Measurements from ENCODE around the gene GZF1.
"Not testable (repeated sequence)": the region's sequence is repeated elsewhere in the genome, so short reads cannot be mapped to it uniquely, and the experiment has no call there.

GZF1 gene

DNA sequence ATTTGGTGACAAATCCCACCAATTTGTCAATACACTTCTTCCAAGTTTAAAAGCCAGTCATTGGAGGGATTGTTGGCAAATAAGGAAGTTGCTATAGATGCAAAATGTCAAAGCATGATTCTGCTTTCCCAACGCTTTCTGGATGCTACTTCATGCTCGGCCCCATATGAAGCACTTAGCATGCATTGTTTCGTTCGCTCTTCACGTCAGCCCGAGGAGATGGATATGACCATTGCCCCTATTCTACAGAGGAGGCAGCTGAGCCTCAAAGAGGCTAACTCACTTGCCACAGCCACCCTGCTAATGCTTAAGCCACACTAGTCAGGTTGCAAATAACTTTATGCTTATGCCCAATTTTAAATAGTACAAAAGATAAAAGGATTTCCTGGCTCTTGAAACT, 14.2 kb upstream of the GZF1 start:
- no peak for DNase-seq

DNA sequence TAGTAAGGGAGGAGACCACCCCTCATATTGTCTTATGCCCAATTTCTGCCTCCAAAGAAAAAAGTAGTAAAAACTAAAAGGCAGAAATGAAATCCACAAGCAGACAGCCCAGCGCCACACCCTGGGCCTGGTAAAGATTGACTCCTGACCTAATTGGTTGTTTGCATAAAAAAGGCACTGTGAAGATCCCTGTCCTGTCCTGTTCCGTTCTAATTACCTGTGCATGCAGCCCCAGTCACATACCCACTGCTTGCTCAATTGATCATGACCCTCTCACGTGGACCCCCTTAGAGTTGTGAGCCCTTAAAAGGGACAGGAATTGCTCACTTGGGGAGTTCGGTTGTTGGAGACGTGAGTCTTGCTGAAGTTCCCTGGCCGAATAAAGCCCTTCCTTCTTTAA, 13.5 kb upstream of the GZF1 start:
- DNase-seq = not testable (repeated sequence)

DNA sequence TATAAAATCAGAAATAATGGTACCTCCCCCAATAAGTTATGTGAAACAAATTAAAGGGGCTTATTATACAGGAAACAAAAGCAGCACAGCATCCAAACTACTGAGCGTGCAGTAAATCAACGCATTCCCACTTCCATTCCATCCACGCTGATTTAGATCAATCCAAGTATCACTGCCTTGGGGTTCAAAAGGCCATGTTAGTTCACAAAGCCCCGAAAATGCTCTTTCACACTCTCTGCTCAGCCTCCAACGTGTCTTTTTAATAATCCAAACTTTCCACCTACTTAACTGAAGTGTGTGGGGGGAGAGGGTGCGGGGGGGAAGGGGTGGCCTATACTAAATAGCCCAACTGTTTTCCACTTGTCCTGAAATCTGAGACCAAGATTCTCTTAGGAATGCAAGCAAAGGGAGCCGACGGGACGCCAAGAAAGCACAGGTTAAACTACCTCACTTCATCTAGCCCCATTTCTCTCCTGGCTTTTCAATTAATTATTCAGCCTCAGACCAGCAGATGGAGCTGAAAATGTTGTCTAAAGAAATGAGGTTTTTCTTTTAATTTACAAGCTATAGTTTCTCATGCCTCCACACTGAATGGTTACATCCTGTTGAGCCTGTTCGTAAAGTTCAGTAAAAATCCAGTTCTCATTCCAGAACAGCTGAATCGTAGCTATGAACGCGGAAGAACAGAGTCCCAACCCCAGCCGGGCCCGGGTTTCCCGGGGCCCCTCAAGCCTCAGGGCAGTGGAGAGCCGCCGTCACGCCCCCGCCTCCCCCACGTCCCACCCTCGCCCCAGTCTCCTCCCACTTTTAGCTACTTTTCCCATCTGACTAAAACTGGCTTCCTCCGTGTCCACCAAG, 12.4 kb upstream of the GZF1 start:
- DNase-seq = peak; percentile 29 to 83

DNA sequence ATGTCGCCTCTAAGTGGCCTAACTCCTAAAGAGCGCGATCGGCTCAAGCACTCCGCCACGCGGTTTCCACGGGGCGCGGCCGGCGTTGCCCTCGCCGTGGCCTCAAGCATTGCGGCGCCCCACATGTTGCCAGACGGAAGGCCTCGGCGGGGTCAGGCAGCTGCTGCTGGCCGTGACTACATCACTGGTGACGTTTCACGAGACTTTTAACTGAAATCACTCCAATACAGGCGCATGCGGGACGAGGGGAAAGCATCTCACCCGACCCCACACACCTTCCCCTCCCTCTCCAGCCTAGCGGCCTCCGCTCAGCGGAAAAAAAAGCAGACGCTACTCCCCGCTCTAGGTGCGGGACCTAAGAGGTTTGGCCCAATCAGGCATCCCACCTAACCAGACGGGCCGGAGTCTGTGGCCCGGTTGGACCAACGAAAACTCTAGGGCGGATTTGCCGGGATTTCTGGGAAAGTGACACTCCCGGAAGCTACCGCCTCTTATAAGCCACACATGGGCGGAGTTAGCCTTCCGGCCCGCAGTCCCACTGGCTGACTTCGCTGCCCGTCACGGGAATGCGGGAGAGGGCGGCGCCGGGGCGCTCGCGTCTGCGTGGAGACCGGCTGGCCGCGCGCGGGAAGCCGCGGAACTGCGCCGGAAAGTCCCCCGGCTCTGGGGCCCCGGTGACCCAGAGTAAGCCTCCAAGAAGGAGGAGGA, 11.6 kb upstream of the GZF1 start, which contains the start of gene NXT1:
NXT1 (plus strand) TSS at position 596 of the 708 bp plus-strand sequence. CDS start 3,251 bp downstream, outside the sequence.
- peak; percentile 98 to 100 for DNase-seq

DNA sequence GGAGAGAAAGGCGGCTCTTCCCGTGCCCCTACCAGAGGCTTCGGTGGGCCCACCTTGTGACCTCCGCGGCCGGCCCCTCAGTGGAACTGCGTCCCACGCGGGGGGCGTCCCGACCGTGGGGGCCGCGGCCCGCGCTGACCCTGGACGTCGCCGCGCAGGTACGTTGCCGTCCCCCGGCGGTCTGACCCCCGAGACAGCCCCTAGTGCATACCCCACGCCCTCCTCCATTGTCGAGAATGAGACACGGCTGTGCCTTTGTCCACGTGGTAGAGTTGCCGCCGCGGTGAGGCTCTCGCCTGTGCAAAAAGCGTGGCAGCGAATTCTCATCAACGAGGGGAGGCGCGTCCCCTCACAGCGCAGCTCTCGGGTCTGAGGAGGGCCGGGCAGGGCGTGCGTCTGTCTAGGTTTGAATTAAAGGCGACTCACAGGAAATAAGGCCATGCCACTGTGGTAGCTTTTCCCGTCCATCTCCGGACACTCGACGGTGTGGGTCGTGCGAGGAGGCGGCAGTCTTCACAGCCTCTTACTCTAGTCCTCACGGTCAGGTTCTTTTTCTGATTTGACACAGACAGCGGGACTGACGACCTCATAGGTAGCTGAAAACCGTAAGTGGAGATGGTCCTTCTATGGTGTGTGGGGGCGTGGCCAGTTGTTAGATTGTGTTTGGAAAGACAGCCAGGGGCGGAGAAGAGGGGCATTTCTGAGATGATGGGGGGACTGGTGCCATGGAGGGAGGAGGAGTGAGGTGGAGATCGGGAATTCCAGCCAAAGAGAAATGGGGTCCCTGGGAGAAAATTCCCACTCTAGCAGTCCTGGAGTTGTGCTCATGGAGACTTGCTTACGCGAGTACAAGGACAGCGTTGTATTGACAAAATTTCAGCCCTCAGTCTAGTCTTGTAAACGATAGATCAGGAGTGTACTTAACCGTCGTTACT, 10.8 kb upstream of the GZF1 start:
- DNase-seq = peak in 1 of 2 experiments; percentile 58

DNA sequence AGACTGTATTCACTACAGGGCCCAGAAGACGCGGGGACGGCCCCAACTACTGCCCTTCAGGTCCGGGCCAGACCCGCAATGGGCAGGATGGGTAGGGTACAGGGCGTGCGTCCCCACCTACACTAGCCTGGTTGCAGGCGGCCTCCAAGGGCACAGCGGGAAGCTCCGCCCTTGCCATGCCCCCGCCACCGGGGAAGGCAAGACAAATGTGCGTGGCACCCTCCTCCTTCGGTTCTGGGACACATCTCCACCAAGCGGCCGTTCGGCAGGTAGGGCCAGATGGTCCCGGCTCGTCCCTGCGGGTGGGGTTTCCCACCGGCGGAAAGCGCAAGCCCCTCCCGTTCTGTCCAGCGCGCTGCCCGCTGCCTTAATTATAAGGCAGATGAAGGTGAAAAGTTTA, 5.8 kb upstream of the GZF1 start:
- peak; percentile 23 to 84 for DNase-seq

DNA sequence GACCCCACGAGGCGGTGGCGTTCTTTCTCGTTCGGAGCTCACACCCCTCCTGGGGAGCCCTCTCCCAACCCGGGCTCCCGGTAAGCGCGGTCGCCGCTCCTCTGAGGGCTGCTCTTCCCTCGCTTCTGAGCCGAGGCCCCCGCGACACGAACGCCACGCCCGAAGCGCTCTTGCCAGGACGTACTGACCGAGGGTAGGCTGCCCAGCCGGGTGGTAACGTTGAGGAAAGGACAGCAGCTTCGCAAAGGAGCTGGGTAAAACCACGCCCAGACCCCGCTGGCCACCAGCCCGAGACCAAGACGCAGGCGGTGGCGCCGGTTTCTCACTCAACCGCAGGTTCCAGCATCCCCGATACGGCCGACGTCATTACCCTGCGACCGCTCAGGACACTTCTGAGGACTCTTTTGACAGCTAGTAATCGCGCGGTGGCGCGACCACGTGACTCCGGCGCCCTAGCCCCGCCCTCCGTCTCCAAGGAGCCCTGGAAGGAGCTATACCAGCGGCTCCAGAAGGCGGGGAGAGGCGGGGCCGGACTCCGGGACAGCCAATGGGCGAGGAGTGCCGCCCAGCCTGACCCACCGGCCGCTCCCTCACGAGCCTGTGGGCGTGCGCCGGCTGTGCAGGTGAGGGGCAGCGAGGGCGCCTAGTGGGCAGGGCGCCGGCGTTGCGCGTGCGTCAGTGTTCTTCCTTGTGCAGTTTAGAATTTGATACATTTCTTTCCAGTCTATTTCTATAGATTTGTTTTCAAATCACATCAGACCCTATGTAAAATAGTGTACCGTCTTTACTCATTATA, 4.0 kb upstream of the GZF1 start:
- peak; percentile 99 to 100 for DNase-seq

DNA sequence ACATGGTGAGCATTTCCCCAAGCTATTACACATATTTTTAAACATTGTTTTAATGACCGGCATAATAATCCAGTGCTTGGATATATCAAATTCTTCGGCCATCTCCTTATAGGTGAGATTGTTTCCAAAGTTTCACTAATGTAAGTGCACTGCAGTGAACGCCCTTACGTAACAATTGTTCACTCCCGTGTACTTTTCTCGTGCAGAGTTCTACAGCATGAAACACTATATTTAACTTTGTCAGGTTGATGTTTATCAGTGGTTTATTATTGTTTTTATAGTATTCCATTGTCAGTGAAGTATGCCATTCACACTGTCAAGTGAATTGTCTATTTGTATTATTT, 3.4 kb upstream of the GZF1 start:
- DNase-seq = no peak

DNA sequence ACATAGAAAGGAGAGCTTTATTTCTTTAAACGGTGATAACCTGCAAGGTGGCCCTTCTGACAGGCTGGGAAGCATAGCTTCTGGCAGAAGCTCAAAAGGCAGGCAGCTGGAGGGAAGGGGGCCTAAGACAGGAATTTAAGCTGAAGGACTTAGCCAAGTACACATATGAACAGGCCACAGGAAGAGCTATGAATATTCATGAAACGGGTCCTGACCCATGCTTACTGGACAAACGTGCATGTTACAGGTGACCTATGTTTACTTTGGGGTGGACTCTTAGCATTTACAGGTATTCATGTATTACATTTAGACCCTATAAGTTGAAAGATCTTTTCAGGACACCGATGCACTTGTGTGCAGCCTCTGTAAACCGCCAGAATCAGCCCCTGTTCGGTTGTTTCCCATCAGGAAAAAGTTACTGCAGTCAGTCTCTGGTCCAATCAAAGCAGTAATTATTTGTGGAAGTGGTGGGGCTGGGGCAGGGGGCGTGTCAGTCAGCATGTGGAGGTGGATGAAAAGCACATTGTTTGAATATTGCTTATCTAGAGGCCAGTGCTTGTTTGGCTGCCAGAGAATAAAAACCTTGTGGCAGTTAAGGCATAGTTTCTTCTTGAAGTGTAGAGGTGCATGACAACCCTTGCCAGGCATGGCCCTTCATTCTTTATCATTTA, 2.9 kb upstream of the GZF1 start:
- DNase-seq = no peak

DNA sequence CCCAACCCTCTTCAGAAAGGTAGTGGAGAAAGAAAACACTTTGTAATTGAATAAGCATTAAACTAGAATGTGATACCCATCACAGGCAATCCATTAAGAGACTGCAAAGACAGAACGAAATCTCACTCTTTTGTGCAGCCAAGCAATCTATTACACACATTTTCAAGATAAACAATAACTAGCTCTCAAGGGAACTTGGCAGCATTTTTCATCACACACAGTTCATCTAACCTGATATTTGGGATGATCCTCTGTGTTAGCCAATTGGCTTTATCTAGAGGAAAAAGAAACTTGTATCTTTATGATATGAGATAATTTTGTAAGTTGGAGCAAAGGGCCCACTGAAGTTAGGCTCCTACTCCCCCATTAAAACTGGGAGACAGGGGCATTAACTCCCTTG, 1.5 kb upstream of the GZF1 start:
- DNase-seq = no peak

DNA sequence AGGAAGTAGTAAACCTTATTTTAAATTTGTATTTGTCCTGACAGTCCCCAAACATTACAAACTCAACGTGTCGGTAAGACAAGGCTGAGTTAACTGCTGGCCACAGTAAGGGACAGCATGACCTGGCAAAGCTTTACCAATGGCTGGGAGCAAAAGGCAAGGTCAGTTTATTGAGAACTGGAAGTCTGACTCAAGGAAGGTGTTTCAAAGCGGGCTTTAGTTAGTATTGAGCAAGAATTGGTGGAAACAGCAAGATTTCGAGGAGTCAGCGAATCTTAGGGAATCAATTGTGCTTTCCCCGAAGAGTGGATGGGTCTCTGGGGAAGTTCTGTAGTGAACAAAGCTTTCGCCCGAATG, 885 bp upstream of the GZF1 start:
- no peak for DNase-seq

DNA sequence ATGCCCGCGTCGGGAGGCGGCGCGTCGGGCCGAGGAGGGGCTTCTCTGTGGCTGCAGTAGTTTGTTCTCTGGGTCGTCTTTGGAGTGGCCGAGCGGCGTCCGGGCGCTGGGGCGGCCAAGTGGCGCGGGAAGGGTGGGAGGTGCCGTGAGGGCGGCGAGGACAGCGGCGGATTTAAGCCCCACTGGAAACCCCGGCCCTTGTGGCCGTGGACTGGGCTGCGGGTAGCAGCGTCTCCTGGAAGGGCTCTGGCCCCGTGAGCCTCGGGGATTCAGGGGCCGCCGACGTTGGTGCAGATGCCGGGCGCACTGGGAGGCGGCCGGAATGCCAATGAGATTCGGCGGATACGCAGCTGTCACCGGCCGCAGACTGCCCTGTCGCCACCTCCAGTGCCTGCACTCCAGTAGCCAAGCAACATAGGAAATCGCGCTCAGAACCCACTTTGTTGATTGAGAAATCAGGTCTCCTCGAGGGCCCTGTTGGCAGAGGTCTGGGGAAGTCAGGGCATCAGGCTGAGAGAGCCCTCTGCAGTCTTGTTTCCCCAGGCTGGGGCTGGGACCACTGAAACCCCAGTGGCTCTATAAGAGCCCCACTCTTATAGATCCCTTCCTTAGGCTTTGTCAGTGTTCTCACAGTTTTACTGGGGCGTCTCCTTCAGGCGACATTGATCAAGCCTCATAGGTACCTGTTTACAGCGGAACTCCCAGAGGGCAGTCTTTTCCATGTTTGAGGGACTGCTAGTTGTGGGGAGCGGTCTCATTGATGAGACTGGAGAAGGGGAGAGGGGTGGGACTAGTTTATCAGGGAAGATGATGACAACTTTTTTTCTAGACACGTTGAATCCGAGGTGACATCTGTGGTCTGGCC, 642 bp downstream of the GZF1 start:
- peak in 1 of 2 experiments; percentile 63 for DNase-seq

DNA sequence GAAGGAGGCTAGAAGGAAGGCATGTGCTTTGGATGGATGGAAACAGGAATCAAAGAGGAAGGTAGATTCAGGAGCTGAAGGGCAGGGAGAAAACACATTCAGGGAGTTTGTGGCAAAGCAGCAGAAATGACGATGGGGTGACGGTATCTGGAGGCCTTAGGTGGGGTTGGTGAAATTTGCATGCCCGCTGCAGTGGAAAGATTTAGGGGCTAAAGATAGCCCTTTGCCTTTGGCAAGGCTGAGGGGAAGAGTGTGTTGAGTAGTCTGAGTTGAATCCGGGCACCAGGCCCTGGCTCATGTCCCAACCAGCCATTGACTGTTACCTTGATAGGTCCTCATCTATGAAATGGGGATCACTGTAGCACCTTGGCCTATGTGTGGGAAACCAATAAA, 1.3 kb downstream of the GZF1 start:
- no peak for DNase-seq

DNA sequence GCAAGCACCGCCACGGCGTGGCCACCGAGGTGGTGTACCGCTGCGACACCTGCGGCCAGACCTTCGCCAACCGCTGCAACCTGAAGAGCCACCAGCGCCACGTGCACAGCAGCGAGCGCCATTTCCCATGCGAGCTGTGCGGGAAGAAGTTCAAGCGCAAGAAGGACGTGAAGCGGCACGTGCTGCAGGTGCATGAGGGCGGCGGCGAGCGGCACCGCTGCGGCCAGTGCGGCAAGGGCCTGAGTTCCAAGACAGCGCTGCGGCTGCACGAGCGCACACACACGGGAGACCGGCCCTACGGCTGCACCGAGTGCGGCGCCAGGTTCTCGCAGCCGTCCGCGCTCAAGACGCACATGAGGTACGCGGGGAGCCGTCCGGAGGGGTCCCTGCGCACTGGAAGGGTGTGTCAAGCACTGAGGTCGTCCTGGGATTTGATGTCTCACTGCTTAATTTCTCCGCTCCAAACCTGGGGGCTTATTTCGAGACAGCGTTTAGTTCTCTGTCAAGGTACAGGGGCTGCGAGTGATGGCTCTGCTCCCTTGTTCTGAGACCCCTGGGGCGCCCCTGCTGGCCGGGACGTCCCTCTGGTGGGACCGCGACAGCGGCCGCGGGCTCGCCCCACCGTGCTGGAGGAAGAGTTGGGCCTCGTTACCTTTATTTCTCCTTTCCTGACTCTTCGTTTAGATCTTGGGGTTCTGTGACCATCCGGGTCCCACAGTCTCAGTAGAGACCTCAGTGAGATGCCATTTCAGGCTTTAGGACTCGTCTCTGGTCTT, 3.6 kb downstream of the GZF1 start:
- DNase-seq = no peak

DNA sequence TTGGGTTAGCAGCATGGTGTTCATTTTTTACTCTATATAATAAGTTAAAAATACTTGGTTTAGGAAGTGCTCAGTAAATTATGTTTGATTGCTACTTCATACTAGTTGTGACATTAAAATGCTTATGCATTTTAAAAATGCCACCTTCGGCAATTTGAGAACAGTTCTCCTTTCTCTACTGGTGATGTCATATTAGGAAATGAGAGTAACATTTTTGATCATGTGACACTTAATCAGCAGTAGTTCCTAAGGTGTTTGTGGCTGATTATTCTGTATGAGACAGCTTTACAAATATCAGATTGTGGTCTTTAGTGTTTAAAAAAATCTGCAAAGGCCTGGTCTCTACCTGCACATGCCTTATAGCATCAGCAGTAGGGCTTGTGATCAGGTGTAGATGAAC, 4.4 kb downstream of the GZF1 start:
- no peak for DNase-seq

DNA sequence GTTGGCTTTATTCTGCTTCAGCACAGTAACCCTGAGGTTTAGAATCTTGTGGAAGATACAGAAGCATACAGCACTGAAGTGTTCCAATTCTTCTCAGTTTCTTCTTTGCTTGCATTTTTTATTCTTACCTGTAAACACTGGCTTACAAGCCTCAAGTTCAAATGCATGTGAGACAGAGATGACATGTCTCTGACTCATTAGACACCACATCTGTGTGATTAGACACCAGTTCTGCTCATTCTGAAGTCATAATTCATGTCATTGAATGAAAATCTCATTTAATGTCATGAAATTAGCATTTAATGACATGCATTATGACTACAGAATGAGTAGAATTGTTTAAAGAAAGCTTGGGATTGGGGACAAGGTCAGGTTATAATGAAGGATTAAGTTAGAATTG, 5.8 kb downstream of the GZF1 start:
- DNase-seq = no peak

DNA sequence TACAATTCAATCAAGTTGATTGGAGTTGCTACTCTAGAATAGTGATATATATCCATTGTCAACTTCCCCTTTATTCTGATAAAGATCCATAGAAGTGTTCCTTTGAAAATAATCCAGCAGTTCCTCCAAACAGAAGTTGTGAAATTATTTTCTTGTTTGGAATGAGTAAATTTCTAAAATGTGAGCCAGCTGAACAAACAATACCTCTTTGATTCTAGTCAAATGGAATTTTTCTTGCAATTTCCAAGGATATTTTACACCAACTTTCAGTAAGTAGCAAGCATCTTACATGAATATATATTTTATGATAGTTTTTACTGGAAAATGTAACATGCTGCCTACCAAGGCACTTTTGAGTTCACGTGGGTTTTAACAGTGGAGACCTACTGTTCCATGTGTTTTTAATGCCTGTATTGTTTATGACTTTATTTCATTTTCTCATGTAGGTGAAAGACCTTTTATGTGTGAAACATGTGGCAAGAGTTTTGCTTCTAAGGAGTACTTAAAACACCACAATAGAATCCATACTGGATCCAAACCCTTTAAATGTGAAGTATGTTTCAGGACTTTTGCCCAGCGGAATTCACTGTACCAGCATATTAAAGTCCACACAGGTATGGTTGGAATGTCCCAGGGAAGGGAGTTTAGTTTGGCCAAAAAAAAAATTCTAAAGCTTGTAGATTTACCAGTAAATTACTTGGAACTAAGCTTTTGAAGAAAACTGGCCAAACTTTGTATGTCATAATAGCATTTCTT, 6.5 kb downstream of the GZF1 start:
- DNase-seq = no peak

DNA sequence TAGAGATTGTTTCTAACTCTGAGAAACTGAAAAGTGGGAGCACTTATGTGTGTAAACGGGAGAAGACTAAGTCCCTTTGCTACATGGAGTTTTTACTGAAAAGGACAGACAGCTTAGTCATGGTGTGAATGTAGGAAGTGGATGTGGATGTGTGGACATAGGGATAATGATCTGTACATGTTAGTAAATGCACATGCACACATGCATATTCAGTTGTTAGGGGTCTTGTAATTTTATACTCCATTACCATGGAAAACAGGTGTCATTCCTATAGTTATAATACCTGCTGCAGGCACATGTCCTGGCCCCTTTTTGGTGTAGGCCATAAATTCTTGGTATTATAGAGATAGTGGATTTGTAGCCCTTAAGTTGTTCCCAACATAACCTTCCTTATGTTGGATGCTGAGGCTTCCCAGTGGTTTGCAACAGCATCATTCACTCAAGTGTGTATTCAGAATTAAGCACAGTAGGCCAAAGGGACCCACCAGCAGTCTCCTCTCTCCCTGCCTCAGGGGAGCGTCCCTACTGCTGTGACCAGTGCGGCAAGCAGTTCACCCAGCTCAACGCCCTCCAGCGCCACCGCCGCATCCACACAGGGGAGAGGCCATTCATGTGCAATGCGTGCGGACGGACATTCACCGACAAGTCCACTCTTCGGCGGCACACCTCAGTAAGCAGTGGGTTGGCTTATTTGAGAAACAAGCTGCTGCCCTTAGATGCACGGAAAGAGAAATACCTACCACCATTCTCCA, 7.3 kb downstream of the GZF1 start:
- DNase-seq = no peak

DNA sequence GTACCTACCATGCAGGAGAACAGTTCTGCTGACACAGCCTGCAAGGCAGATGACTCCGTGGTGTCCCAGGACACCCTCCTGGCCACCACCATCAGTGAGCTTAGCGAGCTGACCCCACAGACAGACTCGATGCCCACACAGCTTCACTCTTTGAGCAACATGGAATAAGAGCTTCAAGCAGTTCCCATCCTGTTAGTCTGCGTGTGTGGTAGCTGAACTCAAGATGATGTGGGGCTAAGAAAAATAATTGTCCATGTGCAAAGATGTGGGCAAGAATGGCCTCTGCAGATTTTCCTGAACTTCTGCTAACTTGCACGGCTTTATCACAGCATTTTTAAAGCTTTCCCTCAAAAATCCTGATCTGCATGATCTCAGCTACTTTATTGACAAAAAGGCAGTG, 8.3 kb downstream of the GZF1 start:
- DNase-seq = no peak

Data from NCI-H524 (cell line).